Measurements from ENCODE around the gene TYW1B.

GRCh38 chr7:72577107-72577506 lies 250.9 kb downstream of the TYW1B start:
- TF ChIP-seq, protein P1, sequence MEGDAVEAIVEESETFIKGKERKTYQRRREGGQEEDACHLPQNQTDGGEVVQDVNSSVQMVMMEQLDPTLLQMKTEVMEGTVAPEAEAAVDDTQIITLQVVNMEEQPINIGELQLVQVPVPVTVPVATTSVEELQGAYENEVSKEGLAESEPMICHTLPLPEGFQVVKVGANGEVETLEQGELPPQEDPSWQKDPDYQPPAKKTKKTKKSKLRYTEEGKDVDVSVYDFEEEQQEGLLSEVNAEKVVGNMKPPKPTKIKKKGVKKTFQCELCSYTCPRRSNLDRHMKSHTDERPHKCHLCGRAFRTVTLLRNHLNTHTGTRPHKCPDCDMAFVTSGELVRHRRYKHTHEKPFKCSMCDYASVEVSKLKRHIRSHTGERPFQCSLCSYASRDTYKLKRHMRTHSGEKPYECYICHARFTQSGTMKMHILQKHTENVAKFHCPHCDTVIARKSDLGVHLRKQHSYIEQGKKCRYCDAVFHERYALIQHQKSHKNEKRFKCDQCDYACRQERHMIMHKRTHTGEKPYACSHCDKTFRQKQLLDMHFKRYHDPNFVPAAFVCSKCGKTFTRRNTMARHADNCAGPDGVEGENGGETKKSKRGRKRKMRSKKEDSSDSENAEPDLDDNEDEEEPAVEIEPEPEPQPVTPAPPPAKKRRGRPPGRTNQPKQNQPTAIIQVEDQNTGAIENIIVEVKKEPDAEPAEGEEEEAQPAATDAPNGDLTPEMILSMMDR (IDR thresholded peaks at IDR 0.05; ENCODE audit: extremely low read depth in 1 of 2, insufficient read depth in 1 of 2, low read depth in 1 of 2, low read length in 2 of 2) = no peak
- TF ChIP-seq POLR2A (IDR thresholded peaks at IDR 0.05; ENCODE audit: low read depth, low read length) (no peak), POLR2AphosphoS5 (IDR thresholded peaks at IDR 0.05; ENCODE audit: insufficient read depth, low read depth, low read length) (no peak)
